GM18907 (cell line): ENCODE data around the gene ZBTB40.

Experiments
- ATAC-seq: cut with Tn5 transposase; IDR thresholded peaks from one replicate; pipeline ENCODE4 v1.9.1; 2021; ENCODE audit warnings: mild to moderate bottlenecking, moderate library complexity; ENCODE audit not compliant: unreplicated experiment

The ZBTB40 gene

GRCh38 chr1:22500058-22500457, 48.4 kb downstream of the ZBTB40 start:
- no peak for ATAC-seq

- ATAC-seq: no peak
Measured at GRCh38 chr1:22500471-22500870, 48.8 kb downstream of the ZBTB40 start.

DNA sequence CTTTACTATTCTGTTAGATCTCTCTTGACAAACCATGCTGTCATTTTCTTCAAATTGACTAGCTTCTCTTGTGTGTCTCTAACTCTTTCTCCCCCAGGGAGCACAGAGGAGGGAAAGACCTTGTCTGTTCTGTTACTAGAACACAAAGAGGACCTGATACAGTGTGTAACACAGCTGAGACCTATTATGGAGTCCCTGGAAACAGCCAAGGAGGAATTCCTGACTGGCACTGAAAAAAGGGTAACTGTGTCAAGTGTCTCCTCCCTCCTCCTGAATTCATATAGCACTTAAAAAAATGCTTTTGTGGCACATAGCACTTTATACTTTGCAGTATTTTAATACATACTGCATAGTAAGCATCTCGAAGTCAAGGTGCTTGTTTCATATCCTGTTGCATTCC, 50.6 kb downstream of the ZBTB40 start:
- no peak for ATAC-seq

DNA sequence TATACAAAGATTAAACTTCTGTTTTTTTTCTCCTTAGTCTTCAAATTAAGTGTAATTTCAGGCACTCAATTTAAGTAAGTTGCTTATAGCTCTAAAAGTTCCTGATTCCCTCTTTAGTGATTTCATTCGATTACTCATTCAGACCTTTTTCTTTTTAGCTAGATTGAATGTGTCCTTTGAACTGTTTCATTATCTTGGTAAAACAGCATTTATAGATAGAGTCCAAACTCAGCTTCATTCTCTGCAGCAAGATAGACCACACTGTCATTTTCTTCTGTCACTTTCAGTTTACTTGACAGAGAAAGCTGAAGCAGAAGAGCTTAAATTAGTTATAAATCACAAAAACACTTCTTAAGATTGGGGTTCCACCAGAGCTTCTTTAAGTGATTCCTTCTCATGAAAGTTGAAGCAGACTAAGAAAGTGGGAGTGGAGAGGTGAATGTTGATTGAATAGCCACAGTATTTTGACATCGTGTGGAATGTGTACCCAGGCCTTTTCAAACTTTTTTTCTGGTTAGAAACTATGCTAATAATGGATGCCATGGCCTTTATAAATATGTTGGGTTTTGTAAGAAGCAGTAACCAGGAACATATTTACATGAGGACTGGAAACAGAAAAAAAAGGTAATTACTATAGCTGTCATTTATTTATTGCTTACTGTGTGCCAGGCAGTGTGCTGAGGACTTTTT, 52.2 kb downstream of the ZBTB40 start:
- ATAC-seq: no peak

GRCh38 chr1:22506130-22506692, 54.6 kb downstream of the ZBTB40 start:
- ATAC-seq: no peak

- ATAC-seq: no peak
Measured at GRCh38 chr1:22507587-22507986, 55.9 kb downstream of the ZBTB40 start.

GRCh38 chr1:22508329-22508728, 56.7 kb downstream of the ZBTB40 start:
- ATAC-seq: no peak

- ATAC-seq: no peak
Measured at GRCh38 chr1:22508991-22509390, 57.3 kb downstream of the ZBTB40 start.

- ATAC-seq: no peak
Measured at GRCh38 chr1:22509815-22510214, 58.2 kb downstream of the ZBTB40 start.

DNA sequence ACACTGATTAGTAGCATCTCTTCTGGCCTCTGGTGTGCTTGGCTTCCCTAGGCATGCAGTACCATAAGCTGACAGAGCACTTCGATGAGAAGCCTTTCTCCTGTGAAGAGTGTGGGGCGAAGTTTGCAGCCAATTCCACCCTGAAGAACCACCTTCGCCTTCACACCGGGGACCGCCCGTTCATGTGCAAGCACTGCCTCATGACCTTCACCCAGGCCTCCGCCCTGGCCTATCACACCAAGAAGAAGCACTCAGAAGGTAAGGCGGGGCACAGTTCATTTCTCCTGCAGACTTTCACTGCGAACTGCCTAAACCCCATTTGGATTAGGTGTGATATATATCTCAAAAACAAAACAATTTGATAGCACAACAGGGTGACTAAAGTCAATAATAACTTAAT, 61.2 kb downstream of the ZBTB40 start:
- ATAC-seq: no peak

DNA sequence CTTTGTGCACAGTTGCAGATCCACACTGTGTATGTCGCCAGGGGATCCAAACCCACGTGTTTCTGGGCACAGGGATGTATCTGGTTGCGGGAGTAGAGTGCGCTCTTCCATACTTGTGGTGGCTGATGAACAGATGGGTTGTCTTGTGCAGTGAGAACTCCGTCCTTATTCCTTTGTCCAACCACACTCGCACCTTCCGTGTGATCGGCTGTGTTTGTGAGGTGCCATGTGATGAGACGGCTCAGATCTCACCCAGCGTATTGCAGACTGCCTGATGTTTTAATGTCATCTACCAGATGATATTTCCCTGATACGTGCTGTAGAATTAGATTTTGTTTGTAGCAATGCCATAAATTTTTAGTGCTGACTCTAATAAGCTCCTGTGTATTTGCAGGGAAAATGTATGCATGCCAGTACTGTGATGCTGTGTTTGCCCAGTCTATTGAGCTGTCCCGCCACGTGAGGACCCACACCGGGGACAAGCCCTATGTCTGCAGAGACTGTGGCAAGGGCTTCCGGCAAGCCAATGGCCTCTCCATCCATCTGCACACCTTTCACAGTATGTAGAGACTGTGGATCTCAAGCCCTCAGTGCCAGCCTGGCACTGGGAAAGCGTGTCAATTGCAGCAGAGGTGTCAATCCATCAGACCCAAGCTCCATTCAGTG, 65.4 kb downstream of the ZBTB40 start:
- ATAC-seq: no peak

DNA sequence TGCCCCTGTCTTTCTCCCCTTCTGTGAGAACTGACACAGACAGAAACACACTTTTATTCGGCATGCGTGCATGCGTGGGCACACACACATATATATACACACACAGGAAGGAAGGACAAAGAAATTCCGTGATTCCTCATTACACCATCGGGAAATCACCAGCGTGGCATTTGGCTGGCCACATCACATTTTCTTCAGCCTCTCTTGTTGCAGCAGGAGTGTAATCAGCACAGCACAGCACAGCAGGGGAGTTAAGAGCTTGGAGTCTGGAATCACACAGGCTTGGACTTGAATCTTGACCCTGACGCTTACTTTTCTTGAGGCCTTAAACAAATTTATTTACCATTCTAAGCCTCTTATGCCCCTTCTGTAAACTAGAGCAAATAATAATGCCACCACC, 66.3 kb downstream of the ZBTB40 start:
- ATAC-seq: no peak

GRCh38 chr1:22518379-22518778, 66.7 kb downstream of the ZBTB40 start:
- ATAC-seq: no peak

- ATAC-seq: no peak
Measured at GRCh38 chr1:22520871-22521270, 69.2 kb downstream of the ZBTB40 start.

- ATAC-seq: no peak
Measured at GRCh38 chr1:22521692-22522091, 70.0 kb downstream of the ZBTB40 start.

- no peak for ATAC-seq
Measured at GRCh38 chr1:22522221-22522743, 70.6 kb downstream of the ZBTB40 start.

GRCh38 chr1:22524481-22524880, 72.8 kb downstream of the ZBTB40 start:
- no peak for ATAC-seq

- ATAC-seq: no peak
Measured at GRCh38 chr1:22525211-22525610, 73.6 kb downstream of the ZBTB40 start.

GRCh38 chr1:22525646-22526045, 74.0 kb downstream of the ZBTB40 start:
- no peak for ATAC-seq

DNA sequence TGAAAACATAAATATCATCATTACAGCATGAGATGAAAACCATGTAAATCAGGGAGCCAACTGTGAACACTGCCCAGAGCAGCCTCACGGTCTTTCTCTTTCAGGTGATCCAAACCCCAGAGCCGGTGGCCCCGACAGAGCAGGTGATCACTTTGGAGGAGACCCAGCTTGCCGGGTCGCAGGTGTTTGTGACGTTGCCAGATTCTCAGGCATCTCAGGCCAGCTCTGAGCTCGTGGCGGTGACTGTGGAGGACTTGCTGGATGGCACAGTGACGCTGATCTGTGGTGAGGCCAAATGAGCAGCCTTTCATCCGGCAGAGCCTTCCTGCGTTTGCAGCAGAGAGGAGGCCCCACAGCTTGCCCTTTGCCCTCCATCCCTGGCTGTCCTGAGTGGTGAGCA, 74.4 kb downstream of the ZBTB40 start:
- ATAC-seq: no peak

DNA sequence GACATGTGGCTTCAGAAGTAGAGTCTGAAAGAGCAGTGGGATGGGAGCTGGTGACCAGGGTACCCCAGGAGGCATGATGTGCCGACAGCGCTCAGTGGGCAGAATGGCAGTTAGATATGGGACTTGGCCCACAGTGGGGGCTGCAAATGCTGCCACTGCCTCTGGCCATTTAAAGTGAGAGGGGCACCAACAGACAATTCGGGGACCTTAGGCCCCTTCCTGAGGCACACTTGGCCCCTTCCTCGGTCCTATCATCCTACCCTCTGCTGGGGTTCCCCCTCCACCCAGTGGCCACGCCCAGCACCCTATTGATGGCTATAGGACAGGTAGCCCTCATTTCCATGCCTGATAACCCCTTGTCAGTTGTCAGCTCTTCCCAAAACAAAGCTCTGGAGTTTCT, 75.0 kb downstream of the ZBTB40 start:
- no peak for ATAC-seq

DNA sequence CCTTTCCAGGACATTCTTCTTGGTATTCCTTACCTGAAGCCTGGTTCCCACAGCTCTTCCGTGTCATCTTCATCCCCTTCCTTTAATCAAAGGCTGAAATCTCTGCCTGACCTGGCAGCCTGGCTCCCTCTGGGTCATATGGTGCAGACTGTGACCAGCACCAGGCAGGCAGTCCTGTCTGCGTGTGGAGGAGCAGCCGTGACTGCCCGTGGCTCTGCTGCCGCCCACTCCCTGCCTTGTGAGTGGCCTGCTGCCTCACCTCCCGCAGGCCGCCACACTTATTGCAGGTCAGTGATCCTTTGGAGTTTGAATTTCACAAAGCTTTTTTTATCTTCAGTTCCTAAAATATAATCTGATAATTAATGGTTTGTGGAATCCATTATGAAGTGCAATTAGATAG, 75.5 kb downstream of the ZBTB40 start:
- no peak for ATAC-seq
